IgD-negative memory B cell (primary cell): Measurements from ENCODE around the gene AZGP1. TPM values are rescaled to one million over a fixed set of nuclear protein-coding genes. Genes with fewer than 3 reads are reported as not detected.
"Not testable (repeated sequence)": the region's sequence is repeated elsewhere in the genome, so short reads cannot be mapped to it uniquely, and the experiment has no call there.

Experiments
- H3K27ac Mint-ChIP-seq, 3 donors: one replicate each; pipeline ENCODE4 v1.8.0; 2020 to 2022; ENCODE audit warnings: mild to moderate bottlenecking in 3 of 3, mixed read lengths in 3 of 3, moderate library complexity in 1 of 3
- H3K27me3 Mint-ChIP-seq: one replicate; pipeline ENCODE4 v1.8.0; 2021; ENCODE audit warnings: mixed read lengths
- H3K36me3 Mint-ChIP-seq: one replicate; pipeline ENCODE4 v1.8.0; 2020; ENCODE audit warnings: mild to moderate bottlenecking, mixed read lengths
- H3K4me1 Mint-ChIP-seq, 3 donors: one replicate each; pipeline ENCODE4 v1.8.0; 2020 to 2022; ENCODE audit warnings: mixed read lengths in 3 of 3, mild to moderate bottlenecking in 1 of 3
- H3K4me3 Mint-ChIP-seq, 4 donors: one replicate each; pipeline ENCODE4 v1.8.0; 2020 to 2022; ENCODE audit warnings: mild to moderate bottlenecking in 4 of 4, mixed read lengths in 4 of 4, moderate library complexity in 3 of 4
- H3K9me3 Mint-ChIP-seq, 3 donors: one replicate each; pipeline ENCODE4 v1.8.0; 2020 to 2021; ENCODE audit warnings: mixed read lengths in 3 of 3, mild to moderate bottlenecking in 1 of 3
- polyA plus RNA-seq: library from polyadenylated mRNA; unstranded; fragments of 300-500 nt; fragmentation: Illumina TruSeq; gene quantifications from one replicate; pipeline ENCODE4 v1.2.3, GENCODE V29; 2021

The AZGP1 gene
- polyA plus RNA-seq, 1 donor from 2014 or later = not detected

- no peak overlapping the region for H3K27ac Mint-ChIP-seq
- peaks cover 10% of the 10 kb centered on the region for H3K27me3 Mint-ChIP-seq
- no peak overlapping the region for H3K4me3 Mint-ChIP-seq
- peaks cover 3 to 7% (median 5%) of the 10 kb centered on the region in 3 donors for H3K4me1 Mint-ChIP-seq
- no peaks in the 10 kb centered on the region for H3K36me3 Mint-ChIP-seq
- H3K9me3 Mint-ChIP-seq = peaks cover 5 to 11% (median 6%) of the 10 kb centered on the region in 3 donors
Observed at GRCh38 chr7:99949645-99950228, 26.1 kb downstream of the AZGP1 start.

- Mint-ChIP-seq H3K4me1 (peaks cover 9 to 18% (median 17%) of the 10 kb centered on the region in 3 donors), H3K36me3 (no peaks in the 10 kb centered on the region), H3K4me3 (no peak overlapping the region), H3K27ac (no peak overlapping the region), H3K9me3 (peaks cover 5 to 12% (median 6%) of the 10 kb centered on the region in 3 donors), H3K27me3 (peaks cover 9% of the 10 kb centered on the region)
Observed at GRCh38 chr7:99947608-99948007, 28.2 kb downstream of the AZGP1 start.

GRCh38 chr7:99944497-99945070 lies 31.2 kb downstream of the AZGP1 start:
- Mint-ChIP-seq H3K27ac (no peak overlapping the region), H3K27me3 (peaks cover 13% of the 10 kb centered on the region), H3K4me3 (peak overlapping the region in 2 of 4 donors; percentile 14 to 73), H3K9me3 (peaks cover 0 to 7% (median 0%) of the 10 kb centered on the region in 3 donors), H3K4me1 (peaks cover 7 to 16% (median 13%) of the 10 kb centered on the region in 3 donors), H3K36me3 (no peaks in the 10 kb centered on the region)

- Mint-ChIP-seq H3K27ac (peak overlapping the region in 1 of 3 donors; percentile 78), H3K4me1 (peaks cover 7 to 15% (median 11%) of the 10 kb centered on the region in 3 donors), H3K4me3 (peak overlapping the region; percentile 14 to 88 (median 68))
Observed at GRCh38 chr7:99943641-99944496, 32.0 kb downstream of the AZGP1 start.

GRCh38 chr7:99938296-99938695 lies 37.5 kb downstream of the AZGP1 start:
- Mint-ChIP-seq H3K27ac (no peak overlapping the region), H3K36me3 (peaks cover 2% of the 10 kb centered on the region), H3K4me1 (no peaks in the 10 kb centered on the region), H3K9me3 (peaks cover 5 to 17% (median 10%) of the 10 kb centered on the region in 3 donors), H3K27me3 (peaks cover 33% of the 10 kb centered on the region), H3K4me3 (no peak overlapping the region)

More at GRCh38 chr7:99943641-99944496, 32.0 kb downstream of the AZGP1 start:
- peaks cover 2% of the 10 kb centered on the region for H3K36me3 Mint-ChIP-seq
- H3K9me3 Mint-ChIP-seq = peaks cover 3 to 6% (median 4%) of the 10 kb centered on the region in 3 donors
- peaks cover 16% of the 10 kb centered on the region for H3K27me3 Mint-ChIP-seq

GRCh38 chr7:99935009-99935408 lies 40.8 kb downstream of the AZGP1 start:
- peaks cover 5 to 17% (median 7%) of the 10 kb centered on the region in 3 donors for H3K9me3 Mint-ChIP-seq
- H3K4me3 Mint-ChIP-seq, H3K27ac Mint-ChIP-seq, H3K4me1 Mint-ChIP-seq, H3K36me3 Mint-ChIP-seq: not testable (repeated sequence)
- H3K27me3 Mint-ChIP-seq = peaks cover 25% of the 10 kb centered on the region

GRCh38 chr7:99930376-99930775 lies 45.5 kb downstream of the AZGP1 start:
- peaks cover 2% of the 10 kb centered on the region for H3K36me3 Mint-ChIP-seq
- H3K27me3 Mint-ChIP-seq = peaks cover 25% of the 10 kb centered on the region
- H3K27ac Mint-ChIP-seq = no peak overlapping the region
- H3K4me3 Mint-ChIP-seq = no peak overlapping the region
- H3K4me1 Mint-ChIP-seq = peaks cover 0 to 8% (median 4%) of the 10 kb centered on the region in 3 donors
- no peaks in the 10 kb centered on the region for H3K9me3 Mint-ChIP-seq

GRCh38 chr7:99929730-99930053 lies 46.1 kb downstream of the AZGP1 start:
- peak overlapping the region in 3 of 4 donors; percentile 13 to 59 (median 58) for H3K4me3 Mint-ChIP-seq
- H3K9me3 Mint-ChIP-seq = no peaks in the 10 kb centered on the region
- H3K27me3 Mint-ChIP-seq = peaks cover 22% of the 10 kb centered on the region
- H3K4me1 Mint-ChIP-seq = peaks cover 0 to 8% (median 4%) of the 10 kb centered on the region in 3 donors
- no peak overlapping the region for H3K27ac Mint-ChIP-seq
- peaks cover 2% of the 10 kb centered on the region for H3K36me3 Mint-ChIP-seq

GRCh38 chr7:99928994-99929729 lies 46.7 kb downstream of the AZGP1 start, which contains the start of gene GJC3:
GJC3 (minus strand) TSS chr7:99929620; CDS start chr7:99929620, 0 bp downstream.
- peaks cover 0 to 8% (median 4%) of the 10 kb centered on the region in 3 donors for H3K4me1 Mint-ChIP-seq

GRCh38 chr7:99928188-99928587 lies 47.6 kb downstream of the AZGP1 start:
- Mint-ChIP-seq H3K4me1 (peaks cover 0 to 8% (median 4%) of the 10 kb centered on the region in 3 donors), H3K27me3 (peaks cover 19% of the 10 kb centered on the region), H3K27ac (no peak overlapping the region), H3K4me3 (peak overlapping the region in 1 of 4 donors; percentile 19), H3K9me3 (no peaks in the 10 kb centered on the region), H3K36me3 (peaks cover 2% of the 10 kb centered on the region)

More at GRCh38 chr7:99928994-99929729, 46.7 kb downstream of the AZGP1 start, which contains the start of gene GJC3:
- peak within 1 kb of the TSS in 1 of 3 donors; percentile 87 for H3K27ac Mint-ChIP-seq
- H3K36me3 Mint-ChIP-seq = peaks cover 2% of the 10 kb centered on the region
- no peaks in the 10 kb centered on the region for H3K9me3 Mint-ChIP-seq
- peaks cover 21% of the 10 kb centered on the region for H3K27me3 Mint-ChIP-seq
- H3K4me3 Mint-ChIP-seq = peak within 1 kb of the TSS in 3 of 4 donors; percentile 26 to 59 (median 58)

GRCh38 chr7:99927536-99927935 lies 48.3 kb downstream of the AZGP1 start:
- Mint-ChIP-seq H3K27ac (no peak overlapping the region), H3K4me1 (peaks cover 0 to 8% (median 4%) of the 10 kb centered on the region in 3 donors), H3K9me3 (no peaks in the 10 kb centered on the region), H3K4me3 (no peak overlapping the region), H3K27me3 (peaks cover 19% of the 10 kb centered on the region), H3K36me3 (peaks cover 2% of the 10 kb centered on the region)

- H3K27me3 Mint-ChIP-seq = peaks cover 19% of the 10 kb centered on the region
- H3K4me1 Mint-ChIP-seq = peaks cover 0 to 8% (median 4%) of the 10 kb centered on the region in 3 donors
- peaks cover 2% of the 10 kb centered on the region for H3K36me3 Mint-ChIP-seq
- H3K27ac Mint-ChIP-seq = no peak overlapping the region
- H3K4me3 Mint-ChIP-seq = no peak overlapping the region
- no peaks in the 10 kb centered on the region for H3K9me3 Mint-ChIP-seq
Observed at GRCh38 chr7:99926321-99926720, 49.5 kb downstream of the AZGP1 start.

- peaks cover 6% of the 10 kb centered on the region for H3K36me3 Mint-ChIP-seq
- no peak overlapping the region for H3K4me3 Mint-ChIP-seq
- H3K27me3 Mint-ChIP-seq = peaks cover 11% of the 10 kb centered on the region
Observed at GRCh38 chr7:99923200-99923599, 52.6 kb downstream of the AZGP1 start.

GRCh38 chr7:99920149-99920548 lies 55.7 kb downstream of the AZGP1 start:
- Mint-ChIP-seq H3K27me3 (peaks cover 2% of the 10 kb centered on the region), H3K4me3 (peak overlapping the region; percentile 94 to 96 (median 95)), H3K9me3 (peaks cover 0 to 2% (median 0%) of the 10 kb centered on the region in 3 donors), H3K36me3 (peaks cover 3% of the 10 kb centered on the region), H3K27ac (peak overlapping the region; percentile 93 to 98 (median 98)), H3K4me1 (peaks cover 11 to 32% (median 28%) of the 10 kb centered on the region in 3 donors)

More at GRCh38 chr7:99923200-99923599, 52.6 kb downstream of the AZGP1 start:
- Mint-ChIP-seq H3K27ac (no peak overlapping the region), H3K4me1 (peaks cover 0 to 11% (median 11%) of the 10 kb centered on the region in 3 donors), H3K9me3 (peaks cover 0 to 2% (median 0%) of the 10 kb centered on the region in 3 donors)
